H1 (cell line): Measurements from ENCODE around the gene KCTD19. TPM values are rescaled to one million over a fixed set of nuclear protein-coding genes. Genes with fewer than 3 reads are reported as not detected.

ENCODE experiments used
- ATF2 ChIP-seq: IDR thresholded peaks from 2 replicates; pipeline ENCODE4 v1.6.1; 2012; ENCODE audit warnings: low read length, inconsistent platforms
- ATF3 ChIP-seq: IDR thresholded peaks from 2 replicates; pipeline ENCODE4 v1.6.1; 2011; ENCODE audit warnings: low read depth, mild to moderate bottlenecking, low read length; ENCODE audit not compliant: insufficient read depth
- CBX8 ChIP-seq: fragments of 300-800, 300-1000 bp; sonication (generic); IDR thresholded peaks from 2 replicates; pipeline ENCODE4 v1.7.1; 2016; ENCODE audit warnings: low read depth, low read length, borderline replicate concordance
- CHD1 ChIP-seq: IDR thresholded peaks from 2 replicates; pipeline ENCODE4 v1.6.1; 2012; ENCODE audit warnings: low read depth, low read length, improper control_type of control experiment
- CREB1 ChIP-seq: IDR thresholded peaks from 2 replicates; pipeline ENCODE4 v1.6.1; 2012; ENCODE audit warnings: inconsistent platforms
- E2F6 ChIP-seq: IDR thresholded peaks from 2 replicates; pipeline ENCODE4 v1.6.1; 2012; ENCODE audit warnings: inconsistent platforms
- HDAC6 ChIP-seq: IDR thresholded peaks from one replicate; pipeline ENCODE4 v1.7.1; 2012; ENCODE audit warnings: low read depth, mild to moderate bottlenecking, inconsistent platforms, low read length, moderate library complexity
- KDM4A ChIP-seq: IDR thresholded peaks from one replicate; pipeline ENCODE4 v1.7.1; 2012; ENCODE audit warnings: low read depth, mild to moderate bottlenecking, moderate library complexity, low read length, inconsistent platforms; ENCODE audit not compliant: severe bottlenecking
- MAFK ChIP-seq: IDR thresholded peaks from 2 replicates; pipeline ENCODE4 v1.6.1; 2012; ENCODE audit warnings: low read depth, mild to moderate bottlenecking, improper control_type of control experiment, low read length
- MAX ChIP-seq: IDR thresholded peaks from 2 replicates; pipeline ENCODE4 v1.6.1; 2012; ENCODE audit warnings: inconsistent platforms
- NRF1 ChIP-seq: IDR thresholded peaks from 2 replicates; pipeline ENCODE4 v1.6.1; 2011; ENCODE audit warnings: mild to moderate bottlenecking, low read depth, low read length, improper control_type of control experiment
- PHF8 ChIP-seq: fragments of 200-600 bp; sonication (generic); conservative IDR thresholded peaks from 2 replicates; pipeline ENCODE4 v1.7.1; 2012; ENCODE audit warnings: low read depth, mild to moderate bottlenecking, inconsistent platforms, low read length, moderate library complexity
- RBBP5 ChIP-seq: IDR thresholded peaks from 2 replicates; pipeline ENCODE4 v1.7.1; 2012; ENCODE audit warnings: low read depth, mild to moderate bottlenecking, inconsistent platforms, low read length, moderate library complexity, borderline replicate concordance
- SAP30 ChIP-seq: fragments of 300-600 bp; sonication (generic); IDR thresholded peaks from 2 replicates; pipeline ENCODE4 v1.7.1; 2012; ENCODE audit warnings: low read length, moderate library complexity, mild to moderate bottlenecking, inconsistent platforms; ENCODE audit not compliant: insufficient read depth, insufficient replicate concordance
- SIN3A ChIP-seq, 2 experiments: IDR thresholded peaks in 1 of 2; conservative IDR thresholded peaks in 1 of 2; 2 replicates each; pipeline ENCODE4 v1.6.1; 2011 to 2012; ENCODE audit warnings: low read length in 2 of 2, improper control_type of control experiment in 1 of 2, low read depth in 1 of 2, mild to moderate bottlenecking in 1 of 2
- SIRT6 ChIP-seq: IDR thresholded peaks from one replicate; pipeline ENCODE4 v1.7.1; 2012; ENCODE audit warnings: low read length, inconsistent platforms
- SIX5 ChIP-seq: IDR thresholded peaks from 2 replicates; pipeline ENCODE4 v1.6.1; 2011; ENCODE audit warnings: mild to moderate bottlenecking, low read depth, low read length
- USF2 ChIP-seq: IDR thresholded peaks from 2 replicates; pipeline ENCODE4 v1.6.1; 2011; ENCODE audit warnings: low read length, improper control_type of control experiment
- ZNF274 ChIP-seq: IDR thresholded peaks from 2 replicates; pipeline ENCODE4 v1.7.0; 2012; ENCODE audit warnings: low read length, borderline replicate concordance; ENCODE audit errors: extremely low read depth
- polyA plus RNA-seq, 7 experiments: library from polyadenylated mRNA; depleted of rRNA in 3 of 7; stranded (reverse) in 5 of 7; unstranded in 2 of 7; fragments of >200 nt in 5 of 7; fragments of 200-250 nt in 2 of 7; gene quantifications; 1 replicate in 5 of 7; 2 replicates in 1 of 7; 4 replicates in 1 of 7; pipeline versions ENCODE4 v1.2.1 to v1.2.3, GENCODE V29; 2011 to 2013; ENCODE audit warnings: missing spikeins in 2 of 7, mixed read lengths in 2 of 7
- total RNA-seq: library from RNA; stranded (reverse); fragmentation: NEBNext Ultra II Directional; extraction: Animal tissue kit (Norgen Biotek cat#: 25700); gene quantifications from 2 replicates; pipeline ENCODE4 v1.2.1, GENCODE V29; 2021

KCTD19 gene
- total and polyA plus RNA-seq, 2 of the 8 experiments (the other 6 are each of a cell fraction or from before 2014, with no cell fraction given) = 0.06 to 0.24 TPM

- TF ChIP-seq CBX8 (no peak), SAP30 (no peak), ATF3 (no peak), USF2 (no peak), MAX (peak; percentile 23; the same call in 1 of the 2 replicates), CHD1 (no peak), SIRT6 (no peak), MAFK (no peak), ATF2 (no peak), RBBP5 (no peak), E2F6 (no peak), HDAC6 (no peak), SIN3A (conservative IDR thresholded peaks at IDR 0.05 in 1 of 2, IDR thresholded peaks at IDR 0.05 in 1 of 2; ENCODE audit: low read depth in 1 of 2, low read length in 2 of 2) (no peak), KDM4A (no peak), SIX5 (no peak), ZNF274 (no peak), PHF8 (no peak), CREB1 (peak; percentile 51), NRF1 (no peak)
Measured at GRCh38 chr16:67326472-67327309, at the start of gene KCTD19, which contains the start of gene LRRC36 (continued).
